Measurements from ENCODE around the gene NLRP7. TPM values are rescaled to one million over a fixed set of nuclear protein-coding genes. Genes with fewer than 3 reads are reported as not detected.
"Not testable (repeated sequence)": the region's sequence is repeated elsewhere in the genome, so short reads cannot be mapped to it uniquely, and the experiment has no call there.

The NLRP7 gene
- total and polyA plus RNA-seq, 2 donors (not counting 3 experiments of a cell fraction or from before 2014, with no cell fraction given) = not detected

DNA sequence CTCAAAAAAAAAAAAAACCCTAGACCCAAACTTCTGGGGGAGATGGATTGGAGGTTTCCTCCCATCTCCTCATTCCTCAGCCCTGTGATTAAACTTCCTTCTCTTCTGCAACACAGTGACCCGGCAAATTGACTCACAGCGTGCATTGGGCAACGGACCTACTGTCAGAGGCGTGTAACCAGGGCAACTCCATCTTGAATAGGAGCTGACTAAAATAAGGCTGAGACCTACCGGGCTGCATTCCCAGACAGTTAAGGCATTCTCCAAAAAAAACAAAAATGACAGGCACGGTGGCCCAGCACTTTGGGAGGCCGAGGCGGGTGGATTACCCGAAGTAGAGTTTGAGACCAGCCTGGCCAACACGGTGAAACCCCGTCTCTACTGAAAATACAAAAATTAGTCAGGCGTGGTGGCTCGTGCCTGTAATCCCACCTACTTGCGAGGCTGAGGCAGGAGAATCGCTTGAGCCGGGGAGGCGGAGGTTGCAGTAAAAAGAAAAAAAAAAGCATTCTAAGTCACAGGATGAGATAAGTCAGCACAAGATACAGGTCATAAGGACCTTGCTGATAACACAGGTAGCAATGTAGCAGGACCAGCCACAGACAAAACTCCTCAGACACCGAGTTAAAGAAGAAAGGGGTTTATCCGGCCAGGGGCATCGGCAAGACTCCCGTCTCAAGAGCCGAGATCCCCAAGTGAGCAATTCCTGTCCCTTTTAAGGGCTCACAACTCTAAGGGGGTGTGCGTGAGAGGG lies 5.4 kb upstream of the NLRP7 start:
- POLR2A ChIA-PET = no interaction called here
- H3K36me3 ChIP-seq (ENCODE audit: control insufficient read depth in 2 of 2, extremely low read depth in 1 of 2, insufficient read depth in 2 of 2, low read length in 2 of 2) = no peaks in the 10 kb centered on the region
- H3K79me2 ChIP-seq (ENCODE audit: control insufficient read depth, insufficient read depth, low read length) = no peaks in the 10 kb centered on the region
- no peaks in the 10 kb centered on the region for H3K9me1 ChIP-seq (replicated peaks; ENCODE audit: control insufficient read depth, extremely low read depth, insufficient read depth, low read length)
- BruUV-seq (replicated peaks) = no TSS peak
- FAIRE-seq (no peak), DNase-seq (ENCODE audit: low read depth, low spot score) (peak; percentile 6)
- TF ChIP-seq JUN (IDR thresholded peaks at IDR 0.05; ENCODE audit: borderline replicate concordance, insufficient read depth, insufficient read length, low read depth) (no peak), POLR2AphosphoS5 (IDR thresholded peaks at IDR 0.05; ENCODE audit: insufficient read depth, low read depth, low read length) (no peak), MYC (IDR thresholded peaks at IDR 0.05; ENCODE audit: low read depth, low read length) (no peak), POLR2A (IDR thresholded peaks at IDR 0.05; ENCODE audit: low read depth, low read length) (no peak), GATA2 (IDR thresholded peaks at IDR 0.05; ENCODE audit: insufficient read depth, insufficient read length, low read depth, low read length) (no peak), EZH2 (IDR thresholded peaks at IDR 0.05; ENCODE audit: borderline replicate concordance, low read depth, low read length, severe bottlenecking) (no peak)
- TF ChIP-seq, protein P1, sequence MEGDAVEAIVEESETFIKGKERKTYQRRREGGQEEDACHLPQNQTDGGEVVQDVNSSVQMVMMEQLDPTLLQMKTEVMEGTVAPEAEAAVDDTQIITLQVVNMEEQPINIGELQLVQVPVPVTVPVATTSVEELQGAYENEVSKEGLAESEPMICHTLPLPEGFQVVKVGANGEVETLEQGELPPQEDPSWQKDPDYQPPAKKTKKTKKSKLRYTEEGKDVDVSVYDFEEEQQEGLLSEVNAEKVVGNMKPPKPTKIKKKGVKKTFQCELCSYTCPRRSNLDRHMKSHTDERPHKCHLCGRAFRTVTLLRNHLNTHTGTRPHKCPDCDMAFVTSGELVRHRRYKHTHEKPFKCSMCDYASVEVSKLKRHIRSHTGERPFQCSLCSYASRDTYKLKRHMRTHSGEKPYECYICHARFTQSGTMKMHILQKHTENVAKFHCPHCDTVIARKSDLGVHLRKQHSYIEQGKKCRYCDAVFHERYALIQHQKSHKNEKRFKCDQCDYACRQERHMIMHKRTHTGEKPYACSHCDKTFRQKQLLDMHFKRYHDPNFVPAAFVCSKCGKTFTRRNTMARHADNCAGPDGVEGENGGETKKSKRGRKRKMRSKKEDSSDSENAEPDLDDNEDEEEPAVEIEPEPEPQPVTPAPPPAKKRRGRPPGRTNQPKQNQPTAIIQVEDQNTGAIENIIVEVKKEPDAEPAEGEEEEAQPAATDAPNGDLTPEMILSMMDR (IDR thresholded peaks at IDR 0.05; ENCODE audit: extremely low read depth in 1 of 2, insufficient read depth in 1 of 2, low read depth in 1 of 2, low read length in 2 of 2) = no peak
- H3K27ac ChIP-seq (ENCODE audit: insufficient read depth, low read depth, low read length) = no peak overlapping the region
- intact Hi-C loops (cut with micrococcal nuclease) (no loop called here), dilution Hi-C loops (cut with MboI; ENCODE audit: extremely low pct_ligation_motif_present, low sequenced_read_pairs) (no loop called here)
- no peak overlapping the region for H3K9ac ChIP-seq (replicated peaks; ENCODE audit: extremely low read depth, insufficient read depth, low read length)
- H3K9me3 ChIP-seq (replicated peaks; ENCODE audit: control insufficient read depth, insufficient read depth, low read length) = no peaks in the 10 kb centered on the region
- peak overlapping the region; percentile 11 for H3K4me2 ChIP-seq (ENCODE audit: insufficient read depth, low read length)
- H2AFZ ChIP-seq (ENCODE audit: low read depth, low read length) = peak overlapping the region; percentile 64
- H3K4me3 ChIP-seq (replicated peaks in 1 of 3; ENCODE audit: insufficient read depth in 1 of 3, low read depth in 1 of 3, low read length in 3 of 3) = no peak overlapping the region
- no peaks in the 10 kb centered on the region for H3K4me1 ChIP-seq (ENCODE audit: control insufficient read depth, extremely low read depth, insufficient read depth, low read length)
- no peaks in the 10 kb centered on the region for H3K27me3 ChIP-seq (ENCODE audit: control insufficient read depth in 2 of 2, insufficient read depth in 2 of 2, low read length in 2 of 2)
- H4K20me1 ChIP-seq (replicated peaks; ENCODE audit: control insufficient read depth, extremely low read depth, insufficient read depth, low read length) = no peaks in the 10 kb centered on the region
- CTCF ChIA-PET = no interaction called here

DNA sequence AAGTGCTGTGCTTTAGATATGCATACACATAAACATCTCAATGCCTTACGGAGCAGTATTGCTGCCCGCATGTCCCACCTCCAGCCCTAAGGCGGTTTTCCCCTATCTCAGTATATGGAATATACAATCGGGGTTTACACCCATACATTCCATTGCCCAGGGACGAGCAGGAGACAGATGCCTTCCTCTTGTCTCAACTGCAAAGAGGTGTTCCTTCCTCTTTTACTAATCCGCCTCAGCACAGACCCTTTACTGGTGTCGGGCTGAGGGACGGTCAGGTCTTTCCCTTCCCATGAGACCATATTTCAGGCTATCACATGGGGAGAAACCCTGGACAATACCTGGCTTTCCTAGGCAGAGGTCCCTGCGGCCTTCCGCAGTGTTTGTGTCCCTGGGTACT lies 3.2 kb upstream of the NLRP7 start:
- H3K36me3 ChIP-seq (ENCODE audit: control insufficient read depth in 2 of 2, extremely low read depth in 1 of 2, insufficient read depth in 2 of 2, low read length in 2 of 2); dilution Hi-C loops (cut with MboI; ENCODE audit: extremely low pct_ligation_motif_present, low sequenced_read_pairs); H2AFZ ChIP-seq (ENCODE audit: low read depth, low read length); DNase-seq (ENCODE audit: low read depth, low spot score); POLR2A ChIA-PET; H3K9me1 ChIP-seq (replicated peaks; ENCODE audit: control insufficient read depth, extremely low read depth, insufficient read depth, low read length); H3K79me2 ChIP-seq (ENCODE audit: control insufficient read depth, insufficient read depth, low read length); H3K4me3 ChIP-seq (replicated peaks in 1 of 3; ENCODE audit: insufficient read depth in 1 of 3, low read depth in 1 of 3, low read length in 3 of 3); H3K27ac ChIP-seq (ENCODE audit: insufficient read depth, low read depth, low read length); H3K9me3 ChIP-seq (replicated peaks; ENCODE audit: control insufficient read depth, insufficient read depth, low read length); CTCF ChIA-PET; FAIRE-seq; BruUV-seq (replicated peaks); H3K4me1 ChIP-seq (ENCODE audit: control insufficient read depth, extremely low read depth, insufficient read depth, low read length); H4K20me1 ChIP-seq (replicated peaks; ENCODE audit: control insufficient read depth, extremely low read depth, insufficient read depth, low read length); H3K9ac ChIP-seq (replicated peaks; ENCODE audit: extremely low read depth, insufficient read depth, low read length); intact Hi-C loops (cut with micrococcal nuclease); H3K4me2 ChIP-seq (ENCODE audit: insufficient read depth, low read length); H3K27me3 ChIP-seq (ENCODE audit: control insufficient read depth in 2 of 2, insufficient read depth in 2 of 2, low read length in 2 of 2): not testable (repeated sequence)
